ENCODE data around the gene IQSEC1. TPM values are rescaled to one million over a fixed set of nuclear protein-coding genes. Genes with fewer than 3 reads are reported as not detected.

Gene IQSEC1
- total RNA-seq, 2 donors from 2014 or later, result 22.7 to 24.5 TPM

- no peak overlapping the region for H3K9ac ChIP-seq (ENCODE audit: extremely low read depth, low read length, poor library complexity, severe bottlenecking)
- H3K4me3 ChIP-seq (ENCODE audit: low read length), result no peak overlapping the region
- H3K36me3 Mint-ChIP-seq (ENCODE audit: low read depth), result no peaks in the 10 kb centered on the region
- no peaks in the 10 kb centered on the region for H3K4me1 Mint-ChIP-seq
- 94 to 100% methylated on average over 4 to 7 of the region's 7 CpGs for WGBS, 2 experiments (ENCODE audit: insufficient coverage in 1 of 2, insufficient read length in 1 of 2)
- peaks cover 6% of the 10 kb centered on the region for H3K36me3 ChIP-seq (ENCODE audit: control insufficient read depth, insufficient read depth, low read length)
- H3K27me3 ChIP-seq (ENCODE audit: control insufficient read depth, insufficient read depth, low read length, poor library complexity, severe bottlenecking), result no peaks in the 10 kb centered on the region
- no peak overlapping the region for H3K27ac Mint-ChIP-seq
- H3K9me3 ChIP-seq (ENCODE audit: control insufficient read depth, low read length), result no peaks in the 10 kb centered on the region
- no peak overlapping the region for H3K4me3 Mint-ChIP-seq
- H3K27ac ChIP-seq (ENCODE audit: low read depth, low read length), result no peak overlapping the region
- no peaks in the 10 kb centered on the region for H3K4me1 ChIP-seq (ENCODE audit: control insufficient read depth, insufficient read depth, low read length)
- H3K9me3 Mint-ChIP-seq, result no peaks in the 10 kb centered on the region
- no peak for TF ChIP-seq CTCF (conservative IDR thresholded peaks at IDR 0.05)
- no peak for DNase-seq
- no peaks in the 10 kb centered on the region for H3K27me3 Mint-ChIP-seq (ENCODE audit: insufficient read depth)
Observed at GRCh38 chr3:12933901-12934300, 139.3 kb downstream of the IQSEC1 start.

GRCh38 chr3:12932754-12933153, 140.5 kb downstream of the IQSEC1 start:
- no peaks in the 10 kb centered on the region for H3K4me1 Mint-ChIP-seq
- no peak overlapping the region for H3K4me3 Mint-ChIP-seq
- no peaks in the 10 kb centered on the region for H3K27me3 Mint-ChIP-seq (ENCODE audit: insufficient read depth)
- Histone ChIP-seq H3K27ac (ENCODE audit: low read depth, low read length) (no peak overlapping the region), H3K9ac (ENCODE audit: extremely low read depth, low read length, poor library complexity, severe bottlenecking) (no peak overlapping the region), H3K4me3 (ENCODE audit: low read length) (no peak overlapping the region), H3K4me1 (ENCODE audit: control insufficient read depth, insufficient read depth, low read length) (no peaks in the 10 kb centered on the region), H3K9me3 (ENCODE audit: control insufficient read depth, low read length) (no peaks in the 10 kb centered on the region), H3K36me3 (ENCODE audit: control insufficient read depth, insufficient read depth, low read length) (peaks cover 6% of the 10 kb centered on the region), H3K27me3 (ENCODE audit: control insufficient read depth, insufficient read depth, low read length, poor library complexity, severe bottlenecking) (no peaks in the 10 kb centered on the region)
- no peak overlapping the region for H3K27ac Mint-ChIP-seq
- no peaks in the 10 kb centered on the region for H3K36me3 Mint-ChIP-seq (ENCODE audit: low read depth)
- 86 to 97% methylated on average over 12 to 13 of the region's 13 CpGs for WGBS, 2 experiments (ENCODE audit: insufficient coverage in 1 of 2, insufficient read length in 1 of 2)
- no peak for DNase-seq
- no peaks in the 10 kb centered on the region for H3K9me3 Mint-ChIP-seq
- no peak for TF ChIP-seq CTCF (conservative IDR thresholded peaks at IDR 0.05)

GRCh38 chr3:12932347-12932746, 140.9 kb downstream of the IQSEC1 start:
- Histone ChIP-seq H3K27me3 (ENCODE audit: control insufficient read depth, insufficient read depth, low read length, poor library complexity, severe bottlenecking) (no peaks in the 10 kb centered on the region), H3K4me1 (ENCODE audit: control insufficient read depth, insufficient read depth, low read length) (no peaks in the 10 kb centered on the region), H3K36me3 (ENCODE audit: control insufficient read depth, insufficient read depth, low read length) (peaks cover 6% of the 10 kb centered on the region), H3K27ac (ENCODE audit: low read depth, low read length) (no peak overlapping the region), H3K9me3 (ENCODE audit: control insufficient read depth, low read length) (no peaks in the 10 kb centered on the region), H3K4me3 (ENCODE audit: low read length) (no peak overlapping the region), H3K9ac (ENCODE audit: extremely low read depth, low read length, poor library complexity, severe bottlenecking) (no peak overlapping the region)
- H3K36me3 Mint-ChIP-seq (ENCODE audit: low read depth), result no peaks in the 10 kb centered on the region
- no peaks in the 10 kb centered on the region for H3K27me3 Mint-ChIP-seq (ENCODE audit: insufficient read depth)
- WGBS, 2 experiments (ENCODE audit: insufficient coverage in 1 of 2, insufficient read length in 1 of 2), result 93 to 97% methylated on average over 10 of the region's 10 CpGs
- H3K27ac Mint-ChIP-seq, result no peak overlapping the region
- no peak for TF ChIP-seq CTCF (conservative IDR thresholded peaks at IDR 0.05)
- DNase-seq, result no peak
- no peaks in the 10 kb centered on the region for H3K4me1 Mint-ChIP-seq
- no peak overlapping the region for H3K4me3 Mint-ChIP-seq
- H3K9me3 Mint-ChIP-seq, result no peaks in the 10 kb centered on the region
